GM18508 (cell line): ENCODE data around the gene GLB1L2.

Experiments
- ATAC-seq: cut with Tn5 transposase; IDR thresholded peaks from one replicate; pipeline ENCODE4 v1.9.1; 2021; ENCODE audit warnings: moderate number of reproducible peaks; ENCODE audit not compliant: insufficient read depth, unreplicated experiment

Gene GLB1L2

GRCh38 chr11:134363592-134363991, 31.8 kb downstream of the GLB1L2 start:
- no peak for ATAC-seq

- no peak for ATAC-seq
Measured at GRCh38 chr11:134364261-134364660, 32.5 kb downstream of the GLB1L2 start.

- no peak for ATAC-seq
Measured at GRCh38 chr11:134365011-134365925, 33.5 kb downstream of the GLB1L2 start.

- no peak for ATAC-seq
Measured at GRCh38 chr11:134366254-134366653, 34.5 kb downstream of the GLB1L2 start.

- ATAC-seq: no peak
Measured at GRCh38 chr11:134367781-134368180, 36.0 kb downstream of the GLB1L2 start.

- no peak for ATAC-seq
Measured at GRCh38 chr11:134369656-134370525, 38.1 kb downstream of the GLB1L2 start.

- ATAC-seq: no peak
Measured at GRCh38 chr11:134370526-134371435, 39.0 kb downstream of the GLB1L2 start.

- ATAC-seq: no peak
Measured at GRCh38 chr11:134371436-134372185, 39.8 kb downstream of the GLB1L2 start.

GRCh38 chr11:134372536-134372935, 40.7 kb downstream of the GLB1L2 start:
- ATAC-seq: no peak

- no peak for ATAC-seq
Measured at GRCh38 chr11:134372961-134373360, 41.2 kb downstream of the GLB1L2 start.

- no peak for ATAC-seq
Measured at GRCh38 chr11:134373591-134374052, 41.8 kb downstream of the GLB1L2 start.

GRCh38 chr11:134374171-134374570, 42.4 kb downstream of the GLB1L2 start:
- ATAC-seq: no peak

GRCh38 chr11:134374891-134375550, 43.2 kb downstream of the GLB1L2 start:
- ATAC-seq: no peak

GRCh38 chr11:134376150-134376921, 44.5 kb downstream of the GLB1L2 start:
- ATAC-seq: no peak

- ATAC-seq: no peak
Measured at GRCh38 chr11:134377876-134378275, 46.1 kb downstream of the GLB1L2 start.

- ATAC-seq: no peak
Measured at GRCh38 chr11:134379241-134379640, 47.5 kb downstream of the GLB1L2 start.

- ATAC-seq: no peak
Measured at GRCh38 chr11:134380229-134380628, 48.4 kb downstream of the GLB1L2 start.

- no peak for ATAC-seq
Measured at GRCh38 chr11:134380785-134381184, 49.0 kb downstream of the GLB1L2 start.
